HEK293 (cell line): ENCODE results near the gene HSPG2.
A peak's percentile ranks its signal among the peaks of the same experiment; 100 is the strongest.
"Not testable (repeated sequence)": the region's sequence is repeated elsewhere in the genome, so short reads cannot be mapped to it uniquely, and the experiment has no call there.

ENCODE experiments used
- CTCF ChIA-PET: fragments of 350-600 bp; formaldehyde crosslinking; extraction: SDS; loops from one replicate; lab custom pipeline; 2021; ENCODE audit warnings: antibody characterized with exemption; lab: Yijun Ruan, JAX
- POLR2A ChIA-PET: fragments of 300-600 bp; formaldehyde crosslinking; extraction: SDS; loops from one replicate; lab custom pipeline; 2020; ENCODE audit warnings: antibody characterized with exemption, inconsistent platforms; lab: Yijun Ruan, JAX
- H3K27ac ChIP-seq: fragments of 200-500 bp; sonication (Bioruptor generic); 2 replicates; pipeline ENCODE4 v1.5.1; 2014; ENCODE audit warnings: low read depth, low read length, control low read depth, inconsistent platforms; ENCODE audit errors: extremely low read depth
- H3K36me3 ChIP-seq, 2 experiments: fragments of 200-500 bp in 1 of 2; sonication (Bioruptor generic) in 1 of 2; 1 replicate in 1 of 2; 2 replicates in 1 of 2; pipeline ENCODE4 v1.5.1; 2014 to 2017; ENCODE audit warnings: inconsistent platforms in 2 of 2, low read length in 2 of 2; ENCODE audit not compliant: control insufficient read depth in 2 of 2, insufficient read depth in 1 of 2
- H3K4me1 ChIP-seq: fragments of 200-500 bp; sonication (Bioruptor generic); 2 replicates; pipeline ENCODE4 v1.5.1; 2014; ENCODE audit warnings: mild to moderate bottlenecking, low read length, inconsistent platforms; ENCODE audit not compliant: control insufficient read depth, insufficient read depth
- H3K4me3 ChIP-seq: 2 replicates; pipeline ENCODE4 v1.5.1; 2011; ENCODE audit warnings: low read depth, mild to moderate bottlenecking, control low read depth, low read length, moderate library complexity
- H3K9me3 ChIP-seq: fragments of 200-500 bp; sonication (Bioruptor generic); 2 replicates; pipeline ENCODE4 v1.5.1; 2014; ENCODE audit warnings: low read depth, low read length, inconsistent platforms; ENCODE audit not compliant: control insufficient read depth, insufficient read depth
- EGR2 ChIP-seq: fragments of 450-650 bp; formaldehyde crosslinking; IDR thresholded peaks from 2 replicates; pipeline ENCODE4 v1.5.1; 2016; ENCODE audit warnings: low read depth, missing biosample characterization, missing genetic modification characterization
- HOXA7 ChIP-seq: sonication (generic); formaldehyde crosslinking; IDR thresholded peaks from 2 replicates; pipeline ENCODE4 v1.8.1; 2022; ENCODE audit warnings: missing genetic modification reagents, borderline replicate concordance
- KLF8 ChIP-seq: fragments of 450-650 bp; formaldehyde crosslinking; IDR thresholded peaks from 2 replicates; pipeline ENCODE4 v1.5.1; 2016; ENCODE audit warnings: missing biosample characterization, missing genetic modification characterization
- REPIN1 ChIP-seq: fragments of 450-650 bp; formaldehyde crosslinking; IDR thresholded peaks from 2 replicates; pipeline ENCODE4 v1.5.1; 2017; ENCODE audit warnings: missing biosample characterization, missing genetic modification characterization, low read depth
- SP3 ChIP-seq: fragments of 450-650 bp; formaldehyde crosslinking; IDR thresholded peaks from 2 replicates; pipeline ENCODE4 v1.5.1; 2016; ENCODE audit warnings: missing biosample characterization, missing genetic modification characterization
- ZBTB17 ChIP-seq: fragments of 450-650 bp; formaldehyde crosslinking; IDR thresholded peaks from 2 replicates; pipeline ENCODE4 v1.5.1; 2016; ENCODE audit warnings: missing biosample characterization, missing genetic modification characterization
- ZIC2 ChIP-seq: fragments of 450-650 bp; formaldehyde crosslinking; IDR thresholded peaks from 2 replicates; pipeline ENCODE4 v1.5.1; 2016; ENCODE audit warnings: missing biosample characterization, missing genetic modification characterization
- ZNF114 ChIP-seq: fragments of 450-650 bp; formaldehyde crosslinking; IDR thresholded peaks from 2 replicates; pipeline ENCODE4 v1.5.0; 2017; ENCODE audit warnings: missing biosample characterization, missing genetic modification characterization
- ZNF2 ChIP-seq: fragments of 450-650 bp; formaldehyde crosslinking; IDR thresholded peaks from 2 replicates; pipeline ENCODE4 v1.5.1; 2016; ENCODE audit warnings: missing biosample characterization, missing genetic modification characterization
- ZNF335 ChIP-seq: fragments of 450-650 bp; formaldehyde crosslinking; conservative IDR thresholded peaks from 2 replicates; pipeline ENCODE4 v1.5.1; 2016; ENCODE audit warnings: missing biosample characterization, missing genetic modification characterization
- ZNF37A ChIP-seq: fragments of 450-650 bp; IDR thresholded peaks from 2 replicates; pipeline ENCODE4 v1.5.1; 2018; ENCODE audit warnings: missing biosample characterization, missing genetic modification characterization
- ZNF571 ChIP-seq: fragments of 450-650 bp; formaldehyde crosslinking; IDR thresholded peaks from 2 replicates; pipeline ENCODE4 v1.5.0; 2017; ENCODE audit warnings: missing biosample characterization, missing genetic modification characterization
- ZNF660 ChIP-seq: fragments of 450-650 bp; IDR thresholded peaks from 2 replicates; pipeline ENCODE4 v1.5.1; 2018; ENCODE audit warnings: missing biosample characterization, mild to moderate bottlenecking, missing genetic modification characterization
- ZNF677 ChIP-seq: fragments of 450-650 bp; IDR thresholded peaks from 2 replicates; pipeline ENCODE4 v1.5.0; 2018; ENCODE audit warnings: missing biosample characterization, mild to moderate bottlenecking, missing genetic modification characterization, moderate library complexity
- ZNF76 ChIP-seq: fragments of 450-650 bp; formaldehyde crosslinking; IDR thresholded peaks from 2 replicates; pipeline ENCODE4; 2016; ENCODE audit warnings: low read depth, missing biosample characterization, missing genetic modification characterization, borderline replicate concordance
- ZXDB ChIP-seq: fragments of 450-650 bp; formaldehyde crosslinking; IDR thresholded peaks from 2 replicates; pipeline ENCODE4 v1.5.1; 2016; ENCODE audit warnings: missing biosample characterization, missing genetic modification characterization
- TF ChIP-seq, protein P1 (sequence below): fragments of 450-650 bp; formaldehyde crosslinking; IDR thresholded peaks from 2 replicates; pipeline ENCODE4 v1.5.1; 2016; ENCODE audit warnings: missing biosample characterization, missing genetic modification characterization, borderline replicate concordance
- TF ChIP-seq, protein P2 (sequence below): fragments of 450-650 bp; formaldehyde crosslinking; IDR thresholded peaks from 2 replicates; pipeline ENCODE4 v1.5.1; 2017; ENCODE audit warnings: missing biosample characterization, missing genetic modification characterization
- TF ChIP-seq, protein P3 (sequence below): fragments of 450-650 bp; formaldehyde crosslinking; IDR thresholded peaks from 2 replicates; pipeline ENCODE4 v1.5.1; 2016; ENCODE audit warnings: missing biosample characterization, missing genetic modification characterization
- TF ChIP-seq, protein P4 (sequence below): fragments of 450-650 bp; IDR thresholded peaks from 2 replicates; pipeline ENCODE4 v1.5.1; 2018; ENCODE audit warnings: missing biosample characterization, mild to moderate bottlenecking, missing genetic modification characterization

The HSPG2 gene

DNA sequence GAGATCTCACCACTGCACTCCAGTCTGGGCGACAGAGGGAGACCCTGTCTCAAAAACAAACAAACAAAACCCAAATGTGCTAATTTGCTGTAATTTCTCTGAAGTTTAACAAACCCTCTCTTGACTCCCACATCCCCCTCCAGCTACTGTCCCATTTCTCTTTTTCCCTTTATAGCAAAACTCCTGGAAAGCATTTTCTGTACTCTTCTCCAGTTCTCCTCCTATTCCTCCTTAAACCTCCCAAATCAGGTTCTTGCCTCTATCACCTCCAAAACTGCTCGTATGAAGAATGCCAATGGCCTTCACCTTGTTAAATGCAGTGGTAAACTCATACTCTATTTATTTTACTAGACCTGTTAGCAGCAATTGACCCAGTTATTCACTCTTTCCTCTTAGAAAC lies 150.5 kb downstream of the HSPG2 start:
- ChIA-PET CTCF (no interaction called here), POLR2A (no interaction called here)
- Histone ChIP-seq H3K36me3 (no peaks in the 10 kb centered on the region), H3K4me3 (no peak overlapping the region), H3K9me3 (no peaks in the 10 kb centered on the region), H3K27ac (no peak overlapping the region), H3K4me1 (no peaks in the 10 kb centered on the region)
- no peak for TF ChIP-seq ZNF37A
- TF ChIP-seq ZXDB (tag by site-specific recombination) = no peak
- no peak for TF ChIP-seq ZNF571
- TF ChIP-seq ZNF660 (tag by site-specific recombination) = no peak
- no peak for TF ChIP-seq ZBTB17 (tag by site-specific recombination)
- TF ChIP-seq HOXA7 (CRISPR knock-in tag) = no peak
- TF ChIP-seq, protein P1, sequence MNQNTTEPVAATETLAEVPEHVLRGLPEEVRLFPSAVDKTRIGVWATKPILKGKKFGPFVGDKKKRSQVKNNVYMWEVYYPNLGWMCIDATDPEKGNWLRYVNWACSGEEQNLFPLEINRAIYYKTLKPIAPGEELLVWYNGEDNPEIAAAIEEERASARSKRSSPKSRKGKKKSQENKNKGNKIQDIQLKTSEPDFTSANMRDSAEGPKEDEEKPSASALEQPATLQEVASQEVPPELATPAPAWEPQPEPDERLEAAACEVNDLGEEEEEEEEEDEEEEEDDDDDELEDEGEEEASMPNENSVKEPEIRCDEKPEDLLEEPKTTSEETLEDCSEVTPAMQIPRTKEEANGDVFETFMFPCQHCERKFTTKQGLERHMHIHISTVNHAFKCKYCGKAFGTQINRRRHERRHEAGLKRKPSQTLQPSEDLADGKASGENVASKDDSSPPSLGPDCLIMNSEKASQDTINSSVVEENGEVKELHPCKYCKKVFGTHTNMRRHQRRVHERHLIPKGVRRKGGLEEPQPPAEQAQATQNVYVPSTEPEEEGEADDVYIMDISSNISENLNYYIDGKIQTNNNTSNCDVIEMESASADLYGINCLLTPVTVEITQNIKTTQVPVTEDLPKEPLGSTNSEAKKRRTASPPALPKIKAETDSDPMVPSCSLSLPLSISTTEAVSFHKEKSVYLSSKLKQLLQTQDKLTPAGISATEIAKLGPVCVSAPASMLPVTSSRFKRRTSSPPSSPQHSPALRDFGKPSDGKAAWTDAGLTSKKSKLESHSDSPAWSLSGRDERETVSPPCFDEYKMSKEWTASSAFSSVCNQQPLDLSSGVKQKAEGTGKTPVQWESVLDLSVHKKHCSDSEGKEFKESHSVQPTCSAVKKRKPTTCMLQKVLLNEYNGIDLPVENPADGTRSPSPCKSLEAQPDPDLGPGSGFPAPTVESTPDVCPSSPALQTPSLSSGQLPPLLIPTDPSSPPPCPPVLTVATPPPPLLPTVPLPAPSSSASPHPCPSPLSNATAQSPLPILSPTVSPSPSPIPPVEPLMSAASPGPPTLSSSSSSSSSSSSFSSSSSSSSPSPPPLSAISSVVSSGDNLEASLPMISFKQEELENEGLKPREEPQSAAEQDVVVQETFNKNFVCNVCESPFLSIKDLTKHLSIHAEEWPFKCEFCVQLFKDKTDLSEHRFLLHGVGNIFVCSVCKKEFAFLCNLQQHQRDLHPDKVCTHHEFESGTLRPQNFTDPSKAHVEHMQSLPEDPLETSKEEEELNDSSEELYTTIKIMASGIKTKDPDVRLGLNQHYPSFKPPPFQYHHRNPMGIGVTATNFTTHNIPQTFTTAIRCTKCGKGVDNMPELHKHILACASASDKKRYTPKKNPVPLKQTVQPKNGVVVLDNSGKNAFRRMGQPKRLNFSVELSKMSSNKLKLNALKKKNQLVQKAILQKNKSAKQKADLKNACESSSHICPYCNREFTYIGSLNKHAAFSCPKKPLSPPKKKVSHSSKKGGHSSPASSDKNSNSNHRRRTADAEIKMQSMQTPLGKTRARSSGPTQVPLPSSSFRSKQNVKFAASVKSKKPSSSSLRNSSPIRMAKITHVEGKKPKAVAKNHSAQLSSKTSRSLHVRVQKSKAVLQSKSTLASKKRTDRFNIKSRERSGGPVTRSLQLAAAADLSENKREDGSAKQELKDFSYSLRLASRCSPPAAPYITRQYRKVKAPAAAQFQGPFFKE = no peak
- TF ChIP-seq ZNF114 (tag by site-specific recombination) = no peak
- TF ChIP-seq, protein P2, sequence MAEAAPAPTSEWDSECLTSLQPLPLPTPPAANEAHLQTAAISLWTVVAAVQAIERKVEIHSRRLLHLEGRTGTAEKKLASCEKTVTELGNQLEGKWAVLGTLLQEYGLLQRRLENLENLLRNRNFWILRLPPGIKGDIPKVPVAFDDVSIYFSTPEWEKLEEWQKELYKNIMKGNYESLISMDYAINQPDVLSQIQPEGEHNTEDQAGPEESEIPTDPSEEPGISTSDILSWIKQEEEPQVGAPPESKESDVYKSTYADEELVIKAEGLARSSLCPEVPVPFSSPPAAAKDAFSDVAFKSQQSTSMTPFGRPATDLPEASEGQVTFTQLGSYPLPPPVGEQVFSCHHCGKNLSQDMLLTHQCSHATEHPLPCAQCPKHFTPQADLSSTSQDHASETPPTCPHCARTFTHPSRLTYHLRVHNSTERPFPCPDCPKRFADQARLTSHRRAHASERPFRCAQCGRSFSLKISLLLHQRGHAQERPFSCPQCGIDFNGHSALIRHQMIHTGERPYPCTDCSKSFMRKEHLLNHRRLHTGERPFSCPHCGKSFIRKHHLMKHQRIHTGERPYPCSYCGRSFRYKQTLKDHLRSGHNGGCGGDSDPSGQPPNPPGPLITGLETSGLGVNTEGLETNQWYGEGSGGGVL (tag by site-specific recombination) = no peak
- TF ChIP-seq ZNF2 (tag by site-specific recombination) = no peak

- H3K4me3 ChIP-seq, CTCF ChIA-PET: not testable (repeated sequence)
- TF ChIP-seq ZNF335 (tag by site-specific recombination) = 0 out of 2 replicates have a peak, but pooled peaks have one; percentile 30
- TF ChIP-seq, all 188 proteins: peak for 1; not testable (repeated sequence) for 187
- POLR2A ChIA-PET, H3K36me3 ChIP-seq, H3K27ac ChIP-seq, H3K4me1 ChIP-seq, H3K9me3 ChIP-seq: not testable (repeated sequence)
Measured at GRCh38 chr1:21785764-21786163, 151.3 kb downstream of the HSPG2 start.

DNA sequence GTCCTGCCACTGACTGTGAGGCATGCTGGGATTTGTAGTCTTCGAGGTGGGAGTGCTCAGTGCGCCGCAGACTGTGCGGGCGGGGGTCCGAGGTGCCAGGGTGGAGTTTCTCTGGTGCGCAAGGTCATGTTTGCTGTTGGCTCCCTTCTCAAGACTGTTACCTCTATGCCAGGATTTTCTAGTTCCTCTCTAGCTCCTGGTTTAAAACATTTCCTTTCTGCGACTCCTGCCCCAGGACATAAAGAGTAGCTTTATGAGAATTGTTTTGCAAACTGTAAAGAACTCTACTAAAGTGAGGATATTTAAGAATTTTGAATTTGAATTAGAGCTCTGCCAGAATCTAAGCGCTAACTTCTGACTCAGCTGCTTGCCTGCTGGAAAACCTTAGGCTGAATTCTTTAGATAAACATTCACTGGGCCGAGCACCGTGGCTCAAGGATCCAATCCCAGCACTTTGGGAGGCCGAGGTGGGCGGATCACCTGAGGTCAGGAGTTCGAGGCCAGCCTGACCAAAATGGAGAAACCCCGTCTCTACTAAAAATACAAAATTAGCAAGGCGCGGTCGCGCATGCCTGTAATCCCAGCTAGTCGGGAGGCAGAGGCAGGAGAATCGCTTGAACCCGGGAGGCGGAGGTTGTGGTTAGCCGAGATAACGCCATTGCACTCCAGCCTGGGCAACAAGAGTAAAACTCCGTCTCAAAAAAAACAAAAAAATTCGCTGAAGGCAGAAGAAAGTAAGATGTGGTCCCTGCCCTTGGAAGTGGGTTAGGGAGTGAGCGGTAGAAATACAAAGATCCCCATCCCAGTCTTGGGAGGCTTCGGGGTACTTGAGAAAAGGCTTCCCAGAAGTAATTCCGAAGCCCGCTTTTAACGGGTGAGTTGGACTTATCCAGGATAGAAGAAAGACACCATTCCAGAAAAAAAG lies 153.2 kb downstream of the HSPG2 start:
- Histone ChIP-seq H3K4me3 (peak overlapping the region; percentile 97), H3K36me3 (no peaks in the 10 kb centered on the region), H3K9me3 (no peaks in the 10 kb centered on the region), H3K4me1 (no peaks in the 10 kb centered on the region), H3K27ac (peak overlapping the region; percentile 91)
- ChIA-PET POLR2A (no interaction called here), CTCF (no interaction called here)
- TF ChIP-seq SP3 (tag by site-specific recombination) = peak; percentile 72
- TF ChIP-seq, protein P3, sequence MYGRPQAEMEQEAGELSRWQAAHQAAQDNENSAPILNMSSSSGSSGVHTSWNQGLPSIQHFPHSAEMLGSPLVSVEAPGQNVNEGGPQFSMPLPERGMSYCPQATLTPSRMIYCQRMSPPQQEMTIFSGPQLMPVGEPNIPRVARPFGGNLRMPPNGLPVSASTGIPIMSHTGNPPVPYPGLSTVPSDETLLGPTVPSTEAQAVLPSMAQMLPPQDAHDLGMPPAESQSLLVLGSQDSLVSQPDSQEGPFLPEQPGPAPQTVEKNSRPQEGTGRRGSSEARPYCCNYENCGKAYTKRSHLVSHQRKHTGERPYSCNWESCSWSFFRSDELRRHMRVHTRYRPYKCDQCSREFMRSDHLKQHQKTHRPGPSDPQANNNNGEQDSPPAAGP (tag by site-specific recombination) = 0 out of 2 replicates have a peak, but pooled peaks have one; percentile 3
- TF ChIP-seq ZNF677 = no peak
- TF ChIP-seq EGR2 (tag by site-specific recombination) = 0 out of 2 replicates have a peak, but pooled peaks have one; percentile 11
- TF ChIP-seq, protein P4, sequence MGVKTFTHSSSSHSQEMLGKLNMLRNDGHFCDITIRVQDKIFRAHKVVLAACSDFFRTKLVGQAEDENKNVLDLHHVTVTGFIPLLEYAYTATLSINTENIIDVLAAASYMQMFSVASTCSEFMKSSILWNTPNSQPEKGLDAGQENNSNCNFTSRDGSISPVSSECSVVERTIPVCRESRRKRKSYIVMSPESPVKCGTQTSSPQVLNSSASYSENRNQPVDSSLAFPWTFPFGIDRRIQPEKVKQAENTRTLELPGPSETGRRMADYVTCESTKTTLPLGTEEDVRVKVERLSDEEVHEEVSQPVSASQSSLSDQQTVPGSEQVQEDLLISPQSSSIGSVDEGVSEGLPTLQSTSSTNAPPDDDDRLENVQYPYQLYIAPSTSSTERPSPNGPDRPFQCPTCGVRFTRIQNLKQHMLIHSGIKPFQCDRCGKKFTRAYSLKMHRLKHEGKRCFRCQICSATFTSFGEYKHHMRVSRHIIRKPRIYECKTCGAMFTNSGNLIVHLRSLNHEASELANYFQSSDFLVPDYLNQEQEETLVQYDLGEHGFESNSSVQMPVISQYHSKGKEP (tag by site-specific recombination) = 0 out of 2 replicates have a peak, but pooled peaks have one; percentile 3
- peak; percentile 65 for TF ChIP-seq ZNF335 (tag by site-specific recombination)
- TF ChIP-seq REPIN1 = no peak
- TF ChIP-seq ZIC2 = peak; percentile 62; the same call in 1 of the 2 replicates
- peak; percentile 99 for TF ChIP-seq ZNF76 (tag by site-specific recombination)
- TF ChIP-seq KLF8 (tag by site-specific recombination) = peak; percentile 83
